ACHN (cell line): ENCODE measurements around the gene CCDC51.
"Not testable (repeated sequence)": the region's sequence is repeated elsewhere in the genome, so short reads cannot be mapped to it uniquely, and the experiment has no call there.

Experiments
- DNase-seq: peaks from one replicate; pipeline ENCODE4 v3.0.0-alpha.2; 2015
- in situ Hi-C: cut with HindIII; loops from 2 replicates; pipeline ENCODE4 v1.10.0; 2017; ENCODE audit warnings: low sequenced_read_pairs, low pct_ligation_motif_present, low pct_unique_long_range_greater_than_20kb

The CCDC51 gene

GRCh38 chr3:48439820-48440589 is at the start of gene CCDC51, which contains the start of gene TMA7:
TSS of gene CCDC51 (minus strand) at chr3:48440119. CDS start at chr3:48435128, 4,991 bp downstream.
TSS of gene TMA7 (plus strand) at chr3:48440257. CDS start at chr3:48440297, 40 bp downstream.
- DNase-seq = peak; percentile 95
- in situ Hi-C loops = no loop called here

GRCh38 chr3:48486952-48487351 is 47.0 kb upstream of the CCDC51 start:
- in situ Hi-C loops = no loop called here
- DNase-seq = no peak

GRCh38 chr3:48482822-48483221 is 42.9 kb upstream of the CCDC51 start:
- in situ Hi-C loops, DNase-seq: not testable (repeated sequence)

DNA sequence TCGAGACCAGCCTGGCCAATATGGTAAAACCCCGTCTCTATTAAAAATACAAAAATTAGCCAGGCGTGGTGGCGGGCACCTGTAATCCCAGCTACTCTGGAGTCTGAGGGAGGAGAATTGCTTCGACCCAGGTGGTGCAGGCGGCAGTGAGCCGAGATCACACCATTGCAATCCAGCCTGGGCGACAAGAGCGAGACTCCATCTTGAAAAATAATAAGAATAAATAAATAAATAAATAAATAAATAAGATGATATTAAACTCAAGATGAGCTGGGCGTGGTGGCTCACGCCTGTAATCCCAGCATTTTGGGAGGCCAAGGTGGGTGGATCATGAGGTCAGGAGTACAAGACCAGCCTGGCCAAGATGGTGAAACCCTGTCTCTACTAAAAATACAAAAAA is 41.0 kb upstream of the CCDC51 start:
- in situ Hi-C loops, DNase-seq: not testable (repeated sequence)

GRCh38 chr3:48478626-48479555 is 39.0 kb upstream of the CCDC51 start:
- DNase-seq = no peak
- in situ Hi-C loops = no loop called here

DNA sequence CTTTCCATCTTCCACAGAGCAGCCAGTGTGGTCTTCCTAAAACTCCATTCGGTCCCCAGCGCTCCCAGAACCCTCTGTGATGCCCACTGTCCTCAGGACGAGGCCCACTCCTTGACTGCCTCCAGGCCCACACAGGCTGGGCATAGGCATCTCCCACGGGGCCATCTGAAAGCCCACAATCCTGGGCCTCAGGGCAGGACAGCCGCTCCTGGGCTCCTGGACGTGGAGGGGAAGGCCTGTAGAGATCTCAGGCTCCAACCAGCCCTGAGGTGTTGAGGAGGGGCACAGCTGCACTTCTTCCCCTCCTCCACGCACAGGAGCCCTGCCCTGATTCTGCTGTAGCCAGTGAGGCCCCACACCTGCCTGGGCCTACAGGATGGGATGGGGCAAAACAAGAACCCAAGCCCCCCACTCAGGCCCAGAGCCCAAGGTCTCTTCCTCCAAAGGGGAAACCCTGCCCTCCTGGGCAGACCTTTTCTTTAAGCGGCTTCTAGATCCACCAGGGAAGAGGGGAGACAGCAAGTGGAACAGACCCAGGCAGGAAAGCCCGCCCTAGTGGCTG is 38.1 kb upstream of the CCDC51 start:
- in situ Hi-C loops = no loop called here

GRCh38 chr3:48476426-48477053 is 36.6 kb upstream of the CCDC51 start:
- in situ Hi-C loops = no loop called here
- no peak for DNase-seq

More for the DNA sequence above, 38.1 kb upstream of the CCDC51 start:
- no peak for DNase-seq

DNA sequence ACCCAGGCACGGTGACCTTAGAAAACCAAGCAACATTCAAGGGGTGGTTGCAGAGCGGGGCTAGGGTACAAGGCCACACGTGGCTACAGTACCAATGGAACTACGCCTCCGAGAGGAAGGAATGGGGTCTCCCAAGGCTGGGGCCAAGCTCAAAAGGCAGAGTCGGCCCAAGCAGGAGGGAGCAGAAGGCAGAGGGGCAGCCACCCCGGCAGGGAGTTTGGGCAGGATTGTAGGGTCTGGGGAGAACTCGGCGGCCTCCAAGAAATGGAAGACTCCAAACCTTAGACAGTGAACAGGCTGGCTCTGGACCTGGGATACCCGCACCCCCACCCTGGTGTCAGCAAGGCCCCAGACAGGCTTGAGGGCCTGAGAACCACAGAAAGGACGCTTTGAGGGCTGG is 35.3 kb upstream of the CCDC51 start:
- DNase-seq = no peak
- in situ Hi-C loops = no loop called here

GRCh38 chr3:48474619-48475018 is 34.7 kb upstream of the CCDC51 start:
- no peak for DNase-seq
- in situ Hi-C loops = no loop called here

DNA sequence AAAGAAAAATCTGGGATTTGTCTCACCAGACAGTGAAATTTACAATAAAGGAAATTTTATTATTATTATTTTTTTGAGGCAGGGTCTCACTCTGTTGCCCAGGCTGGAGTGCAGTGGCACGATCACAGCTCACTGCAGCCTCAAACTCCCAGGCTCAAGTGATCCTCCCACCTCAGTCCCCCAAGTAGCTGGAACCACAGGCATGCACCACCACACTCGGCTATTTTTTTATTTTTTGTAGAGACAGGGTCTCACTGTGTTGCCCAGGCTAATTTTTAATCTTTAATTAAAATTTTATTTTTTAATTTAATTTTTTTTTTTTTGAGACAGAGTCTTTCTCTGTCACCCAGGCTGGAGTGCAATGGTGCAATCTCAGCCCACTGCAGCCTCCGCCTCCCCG is 34.1 kb upstream of the CCDC51 start:
- DNase-seq, in situ Hi-C loops: not testable (repeated sequence)

GRCh38 chr3:48473617-48473952 is 33.7 kb upstream of the CCDC51 start:
- in situ Hi-C loops = no loop called here
- no peak for DNase-seq

DNA sequence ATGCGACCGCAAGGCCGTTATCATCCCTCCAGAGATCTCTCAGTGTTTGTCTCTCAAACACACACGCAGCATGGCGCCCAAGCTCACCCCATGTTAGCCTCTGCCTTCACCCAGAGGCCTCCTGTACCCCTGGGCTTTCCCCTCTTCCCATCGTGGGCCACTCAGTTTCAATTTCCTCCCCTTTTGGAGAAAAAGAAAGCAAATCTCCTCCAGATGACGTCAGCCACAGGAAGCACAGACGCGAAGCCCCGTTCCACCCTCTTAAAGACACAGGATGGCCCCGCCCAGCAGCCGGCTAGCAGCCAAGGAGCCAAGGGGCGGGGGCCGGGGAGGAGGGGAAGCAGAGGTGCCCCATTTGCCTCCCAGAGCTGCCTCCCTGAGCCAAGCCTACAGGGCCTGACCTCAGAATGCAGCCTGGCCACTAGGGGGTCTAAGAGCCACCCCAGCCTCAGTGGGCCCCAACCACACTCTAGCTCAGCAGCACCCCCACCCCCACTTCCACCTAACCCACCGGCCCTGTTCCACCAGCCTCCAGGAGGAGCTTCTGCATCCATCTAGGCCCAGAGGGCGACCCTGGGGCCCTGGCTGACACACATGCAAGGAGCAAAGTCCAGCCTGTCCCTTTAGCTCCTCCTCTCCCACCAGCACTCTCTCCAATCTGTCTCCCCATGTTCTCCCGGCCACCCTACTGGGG is 33.2 kb upstream of the CCDC51 start:
- DNase-seq = peak; percentile 94
- in situ Hi-C loops = no loop called here

DNA sequence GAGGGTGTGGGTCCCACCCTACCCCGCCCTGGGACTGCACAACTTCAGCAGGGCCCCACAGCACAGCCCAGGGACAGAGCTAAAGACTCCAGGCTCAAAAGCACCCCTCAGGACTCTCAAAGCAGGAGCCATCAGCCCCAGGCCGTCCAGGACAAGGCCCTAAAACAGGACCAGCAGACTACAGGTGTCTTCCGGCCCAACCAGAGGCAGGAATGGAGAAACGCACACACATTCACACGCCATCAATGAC is 32.7 kb upstream of the CCDC51 start:
- DNase-seq = no peak
- in situ Hi-C loops = no loop called here

DNA sequence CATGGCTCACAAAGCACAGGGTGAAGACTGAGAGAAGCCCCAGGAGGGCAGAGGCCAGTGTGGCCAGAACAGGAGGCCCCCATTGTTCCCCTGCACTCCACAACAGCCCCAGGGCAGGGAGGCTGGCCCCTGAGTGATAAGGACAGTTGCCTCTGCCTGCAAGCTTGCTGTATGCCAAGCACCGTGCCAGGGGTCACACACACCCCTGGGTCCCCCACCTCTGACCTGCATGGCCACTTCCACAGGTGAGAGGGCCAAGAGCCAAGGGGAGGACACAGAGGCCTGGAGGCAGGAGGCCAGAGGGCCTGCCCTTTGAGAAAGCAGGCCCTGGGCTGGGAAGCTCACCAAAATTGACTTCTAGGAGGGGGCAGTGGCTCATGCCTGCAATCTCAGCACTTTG is 30.4 kb upstream of the CCDC51 start:
- in situ Hi-C loops = no loop called here
- no peak for DNase-seq

- in situ Hi-C loops = no loop called here
- DNase-seq = no peak
Observed at GRCh38 chr3:48469046-48469915, 29.4 kb upstream of the CCDC51 start.

DNA sequence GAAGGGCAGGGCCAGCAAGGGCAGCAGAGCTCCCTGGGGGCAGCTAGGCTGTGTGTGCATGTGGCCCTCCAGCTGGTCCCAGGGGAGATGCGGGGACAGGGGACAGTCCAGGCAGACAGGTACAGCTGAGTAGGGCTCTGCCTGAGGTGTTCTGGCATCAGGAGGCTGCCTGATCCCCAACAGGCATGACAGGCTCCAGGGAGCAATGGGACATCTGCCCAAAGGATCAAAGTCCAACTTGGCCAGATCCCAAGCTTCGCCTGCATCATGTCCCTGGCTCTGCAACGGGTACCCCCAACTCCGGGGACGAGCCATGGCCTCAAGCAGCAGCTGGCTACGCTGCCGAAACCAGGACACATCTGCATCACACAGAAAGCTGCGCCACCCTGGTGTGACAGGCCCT is 28.4 kb upstream of the CCDC51 start:
- in situ Hi-C loops = no loop called here
- no peak for DNase-seq

GRCh38 chr3:48467473-48468267 is 27.8 kb upstream of the CCDC51 start:
- DNase-seq = no peak
- in situ Hi-C loops = no loop called here
